ENCODE measurements around the gene POLDIP2.

DNA sequence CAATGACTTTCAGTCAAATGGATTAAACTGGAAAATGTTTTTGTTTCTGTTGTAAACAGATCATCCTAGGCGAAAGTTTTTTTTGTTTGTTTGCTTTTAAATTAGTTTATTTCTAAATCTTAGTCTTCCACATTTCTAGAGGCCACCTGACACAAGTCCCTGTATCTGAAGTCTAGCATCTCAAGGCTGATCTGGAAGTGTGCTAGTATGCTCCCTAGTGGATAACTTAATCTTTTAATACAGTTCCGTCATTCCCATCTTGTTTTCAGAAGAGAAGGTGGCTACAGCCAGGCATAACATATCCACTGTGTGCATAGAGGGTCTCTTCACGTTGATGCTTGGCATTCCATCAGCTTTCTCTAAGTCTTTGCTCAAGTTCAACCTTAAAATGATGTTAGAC, 29.6 kb downstream of the POLDIP2 start:
- TF ChIP-seq, protein P1, sequence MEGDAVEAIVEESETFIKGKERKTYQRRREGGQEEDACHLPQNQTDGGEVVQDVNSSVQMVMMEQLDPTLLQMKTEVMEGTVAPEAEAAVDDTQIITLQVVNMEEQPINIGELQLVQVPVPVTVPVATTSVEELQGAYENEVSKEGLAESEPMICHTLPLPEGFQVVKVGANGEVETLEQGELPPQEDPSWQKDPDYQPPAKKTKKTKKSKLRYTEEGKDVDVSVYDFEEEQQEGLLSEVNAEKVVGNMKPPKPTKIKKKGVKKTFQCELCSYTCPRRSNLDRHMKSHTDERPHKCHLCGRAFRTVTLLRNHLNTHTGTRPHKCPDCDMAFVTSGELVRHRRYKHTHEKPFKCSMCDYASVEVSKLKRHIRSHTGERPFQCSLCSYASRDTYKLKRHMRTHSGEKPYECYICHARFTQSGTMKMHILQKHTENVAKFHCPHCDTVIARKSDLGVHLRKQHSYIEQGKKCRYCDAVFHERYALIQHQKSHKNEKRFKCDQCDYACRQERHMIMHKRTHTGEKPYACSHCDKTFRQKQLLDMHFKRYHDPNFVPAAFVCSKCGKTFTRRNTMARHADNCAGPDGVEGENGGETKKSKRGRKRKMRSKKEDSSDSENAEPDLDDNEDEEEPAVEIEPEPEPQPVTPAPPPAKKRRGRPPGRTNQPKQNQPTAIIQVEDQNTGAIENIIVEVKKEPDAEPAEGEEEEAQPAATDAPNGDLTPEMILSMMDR (IDR thresholded peaks at IDR 0.05): no peak
- no peak for TF ChIP-seq ZFX (IDR thresholded peaks at IDR 0.05; ENCODE audit: borderline replicate concordance)

Data from 22Rv1 (cell line).